Neural progenitor cell (in vitro differentiated cells): ENCODE results near the gene WNT6. TPM values are rescaled to one million over a fixed set of nuclear protein-coding genes. Genes with fewer than 3 reads are reported as not detected.

Source experiments
- DNase-seq: peaks from one replicate; pipeline ENCODE4 v3.0.0-alpha.2; 2016; ENCODE audit warnings: low spot score
- H2AFZ ChIP-seq: fragments of 200-600 bp; sonication (generic); replicated peaks from 2 replicates; pipeline ENCODE4 v1.6.1; 2016; ENCODE audit warnings: antibody characterized with exemption
- H3F3A ChIP-seq: fragments of 200-600 bp; sonication (generic); 2 replicates; pipeline ENCODE4 v1.6.1; 2016; ENCODE audit warnings: antibody characterized with exemption, low read depth
- H3K27ac ChIP-seq: fragments of 200-600 bp; sonication (generic); 2 replicates; pipeline ENCODE4 v1.5.1; 2016; ENCODE audit warnings: mild to moderate bottlenecking
- H3K27me3 ChIP-seq: fragments of 200-600 bp; sonication (generic); 2 replicates; pipeline ENCODE4 v1.6.1; 2016; ENCODE audit warnings: mild to moderate bottlenecking, moderate library complexity
- H3K36me3 ChIP-seq: fragments of 200-600 bp; sonication (generic); 2 replicates; pipeline ENCODE4 v1.5.1; 2016
- H3K4me1 ChIP-seq: fragments of 200-600 bp; sonication (generic); 2 replicates; pipeline ENCODE4 v1.6.1; 2016; ENCODE audit warnings: mixed run types
- H3K4me2 ChIP-seq: fragments of 200-600 bp; sonication (generic); 2 replicates; pipeline ENCODE4 v1.6.1; 2016
- H3K4me3 ChIP-seq: fragments of 200-600 bp; sonication (generic); 2 replicates; pipeline ENCODE4 v1.5.1; 2016
- H3K79me2 ChIP-seq: fragments of 200-600 bp; sonication (generic); 2 replicates; pipeline ENCODE4 v1.6.1; 2016; ENCODE audit warnings: low read depth
- H3K9ac ChIP-seq: fragments of 200-600 bp; sonication (generic); 2 replicates; pipeline ENCODE4 v1.6.1; 2016
- H3K9me3 ChIP-seq: fragments of 200-600 bp; sonication (generic); 2 replicates; pipeline ENCODE4 v1.5.1; 2016; ENCODE audit warnings: low read depth
- H4K20me1 ChIP-seq: fragments of 200-600 bp; sonication (generic); 2 replicates; pipeline ENCODE4 v1.6.1; 2016; ENCODE audit warnings: low read depth
- H3K27ac Mint-ChIP-seq: 3 replicates; pipeline ENCODE4 v1.8.0; 2021; ENCODE audit warnings: mixed read lengths
- H3K27me3 Mint-ChIP-seq: 2 replicates; pipeline ENCODE4 v1.8.0; 2022; ENCODE audit warnings: low read depth, mild to moderate bottlenecking, inconsistent platforms, moderate library complexity, mixed read lengths; ENCODE audit not compliant: insufficient read depth
- H3K36me3 Mint-ChIP-seq: 3 replicates; pipeline ENCODE4 v1.8.0; 2021; ENCODE audit warnings: mixed read lengths
- H3K4me1 Mint-ChIP-seq: 3 replicates; pipeline ENCODE4 v1.8.0; 2021; ENCODE audit warnings: mixed read lengths
- H3K4me3 Mint-ChIP-seq: 3 replicates; pipeline ENCODE4 v1.8.0; 2021; ENCODE audit warnings: mild to moderate bottlenecking, moderate library complexity, mixed read lengths
- H3K9me3 Mint-ChIP-seq: 3 replicates; pipeline ENCODE4 v1.8.0; 2020; ENCODE audit warnings: mixed read lengths
- EZH2 ChIP-seq: fragments of 200-600 bp; sonication (generic); IDR thresholded peaks from 2 replicates; pipeline ENCODE4 v1.6.1; 2017; ENCODE audit warnings: antibody characterized with exemption, mild to moderate bottlenecking, moderate library complexity
- EZH2phosphoT487 ChIP-seq: fragments of 200-600 bp; sonication (generic); IDR thresholded peaks from 2 replicates; pipeline ENCODE4 v1.6.1; 2017; ENCODE audit warnings: antibody characterized with exemption
- microRNA-seq: library from miRNA; unstranded; fragments of <30 nt; microRNA quantifications from one replicate; pipeline ENCODE4, GENCODE V29; 2016
- small RNA-seq: library from RNA; depleted of rRNA; stranded (forward); fragments of <200 nt; gene quantifications from one replicate; pipeline ENCODE3, GENCODE V24; 2015
- total RNA-seq: library from RNA; depleted of rRNA; stranded (reverse); fragments of >200 nt; gene quantifications from 2 replicates; pipeline ENCODE4 v1.2.3, GENCODE V29; 2015; ENCODE audit warnings: low replicate concordance
- TF ChIP-seq, protein P1 (sequence below): fragments of 200-600 bp; sonication (generic); IDR thresholded peaks from 2 replicates; pipeline ENCODE4 v1.5.1; 2017; ENCODE audit warnings: antibody characterized with exemption, mild to moderate bottlenecking

Gene WNT6
- total RNA-seq, 1 donor from 2014 or later, result not detected

DNA sequence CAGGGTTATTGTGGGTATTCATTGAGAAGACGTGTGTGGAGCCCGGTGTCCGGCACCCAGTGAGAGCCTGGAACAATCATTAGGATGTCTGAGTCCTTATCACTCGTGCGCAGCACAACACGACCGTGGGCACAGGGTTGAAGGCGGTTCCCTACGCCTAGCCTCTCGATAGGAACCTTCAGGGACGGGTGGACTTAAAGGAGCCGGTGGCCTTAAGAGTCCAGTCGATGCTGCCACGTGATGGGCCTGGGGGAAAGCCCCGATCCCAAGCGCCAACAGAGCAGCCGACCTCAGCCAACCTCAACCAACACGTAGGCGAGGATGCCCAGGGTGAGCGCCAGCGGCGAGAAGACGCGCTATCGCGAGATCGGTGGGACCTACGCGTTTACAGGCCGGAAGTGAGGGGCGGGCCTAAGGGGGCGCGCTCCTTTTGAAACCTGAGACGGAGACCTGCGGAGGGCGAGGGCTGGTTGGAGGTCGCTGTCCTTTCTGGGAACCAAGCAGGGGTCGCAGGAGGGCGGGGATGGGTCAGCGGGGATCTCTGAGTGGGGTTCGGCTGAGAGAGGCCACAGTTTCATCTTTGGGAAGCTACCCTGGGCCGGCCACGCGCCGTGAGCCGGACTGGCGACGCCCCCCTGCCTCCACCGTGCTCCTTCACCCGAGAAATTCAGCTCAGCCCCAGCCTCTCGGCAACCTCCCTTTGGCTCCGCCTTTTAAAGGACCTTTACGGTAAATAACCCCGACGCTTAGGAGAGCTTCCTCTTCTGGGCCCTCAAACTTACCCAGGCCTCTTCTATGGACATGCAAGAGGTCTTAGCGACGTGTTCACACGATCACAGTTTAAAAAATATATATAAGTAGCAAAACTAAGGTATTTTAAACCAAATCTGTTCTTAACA is 49.4 kb downstream of the WNT6 start:
- Mint-ChIP-seq H3K4me1 (peaks cover 22% of the 10 kb centered on the region), H3K4me3 (peak overlapping the region; percentile 89), H3K27ac (peak overlapping the region; percentile 79), H3K36me3 (peaks cover 2% of the 10 kb centered on the region), H3K27me3 (peaks cover 7% of the 10 kb centered on the region), H3K9me3 (no peaks in the 10 kb centered on the region)
- H3K4me2 ChIP-seq, result peak overlapping the region; percentile 92
- H3K27me3 ChIP-seq, result peaks cover 48% of the 10 kb centered on the region
- H3F3A ChIP-seq, result no peaks in the 10 kb centered on the region
- H3K36me3 ChIP-seq, result no peaks in the 10 kb centered on the region
- H2AFZ ChIP-seq, result peak overlapping the region; percentile 92
- no peaks in the 10 kb centered on the region for H3K9me3 ChIP-seq
- peaks cover 9% of the 10 kb centered on the region for H3K79me2 ChIP-seq
- H3K9ac ChIP-seq, result no peak overlapping the region
- DNase-seq, result peak; percentile 98
- no peaks in the 10 kb centered on the region for H4K20me1 ChIP-seq
- H3K4me3 ChIP-seq, result peak overlapping the region; percentile 79
- H3K4me1 ChIP-seq, result peaks cover 8% of the 10 kb centered on the region
- TF ChIP-seq, protein P1, sequence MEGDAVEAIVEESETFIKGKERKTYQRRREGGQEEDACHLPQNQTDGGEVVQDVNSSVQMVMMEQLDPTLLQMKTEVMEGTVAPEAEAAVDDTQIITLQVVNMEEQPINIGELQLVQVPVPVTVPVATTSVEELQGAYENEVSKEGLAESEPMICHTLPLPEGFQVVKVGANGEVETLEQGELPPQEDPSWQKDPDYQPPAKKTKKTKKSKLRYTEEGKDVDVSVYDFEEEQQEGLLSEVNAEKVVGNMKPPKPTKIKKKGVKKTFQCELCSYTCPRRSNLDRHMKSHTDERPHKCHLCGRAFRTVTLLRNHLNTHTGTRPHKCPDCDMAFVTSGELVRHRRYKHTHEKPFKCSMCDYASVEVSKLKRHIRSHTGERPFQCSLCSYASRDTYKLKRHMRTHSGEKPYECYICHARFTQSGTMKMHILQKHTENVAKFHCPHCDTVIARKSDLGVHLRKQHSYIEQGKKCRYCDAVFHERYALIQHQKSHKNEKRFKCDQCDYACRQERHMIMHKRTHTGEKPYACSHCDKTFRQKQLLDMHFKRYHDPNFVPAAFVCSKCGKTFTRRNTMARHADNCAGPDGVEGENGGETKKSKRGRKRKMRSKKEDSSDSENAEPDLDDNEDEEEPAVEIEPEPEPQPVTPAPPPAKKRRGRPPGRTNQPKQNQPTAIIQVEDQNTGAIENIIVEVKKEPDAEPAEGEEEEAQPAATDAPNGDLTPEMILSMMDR, result no peak
- peak; percentile 45 for TF ChIP-seq EZH2
- TF ChIP-seq EZH2phosphoT487, result peak; percentile 22
- H3K27ac ChIP-seq, result no peak overlapping the region

DNA sequence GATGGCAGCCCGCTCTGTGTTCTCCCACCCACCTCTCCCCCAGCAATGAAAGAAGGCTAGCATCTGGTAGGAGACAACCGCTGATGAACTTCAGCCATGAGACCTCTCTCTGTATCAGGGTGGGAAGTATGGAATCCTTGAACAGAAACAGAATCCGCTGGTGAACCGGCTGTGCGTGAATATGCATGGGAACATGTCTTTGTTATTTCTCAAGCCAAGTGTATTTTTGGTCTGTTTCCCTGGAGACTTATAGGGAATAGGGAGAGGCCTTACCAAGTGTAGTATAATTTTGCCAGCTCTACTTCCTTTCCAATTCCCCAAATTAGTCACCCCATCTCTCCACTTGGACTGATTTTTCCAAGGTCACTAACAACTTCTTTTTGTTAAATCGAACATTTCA is 51.1 kb downstream of the WNT6 start:
- no peak overlapping the region for H3K27ac ChIP-seq
- H3K27me3 Mint-ChIP-seq, result peaks cover 7% of the 10 kb centered on the region
- H3K79me2 ChIP-seq, result peaks cover 9% of the 10 kb centered on the region
- peak overlapping the region; percentile 90 for H3K27ac Mint-ChIP-seq
- no peak for DNase-seq
- no peaks in the 10 kb centered on the region for H3K9me3 Mint-ChIP-seq
- peaks cover 8% of the 10 kb centered on the region for H3K4me1 ChIP-seq
- peak overlapping the region; percentile 66 for H3K4me3 Mint-ChIP-seq
- H3F3A ChIP-seq, result no peaks in the 10 kb centered on the region
- H4K20me1 ChIP-seq, result no peaks in the 10 kb centered on the region
- no peak overlapping the region for H3K4me3 ChIP-seq
- H3K4me2 ChIP-seq, result no peak overlapping the region
- H3K27me3 ChIP-seq, result peaks cover 30% of the 10 kb centered on the region
- no peak overlapping the region for H3K9ac ChIP-seq
- H3K4me1 Mint-ChIP-seq, result peaks cover 22% of the 10 kb centered on the region
- H3K9me3 ChIP-seq, result no peaks in the 10 kb centered on the region
- TF ChIP-seq EZH2phosphoT487, result no peak
- TF ChIP-seq, protein P1, result no peak
- TF ChIP-seq EZH2, result no peak
- no peaks in the 10 kb centered on the region for H3K36me3 ChIP-seq
- H2AFZ ChIP-seq, result no peak overlapping the region
- H3K36me3 Mint-ChIP-seq, result peaks cover 2% of the 10 kb centered on the region

DNA sequence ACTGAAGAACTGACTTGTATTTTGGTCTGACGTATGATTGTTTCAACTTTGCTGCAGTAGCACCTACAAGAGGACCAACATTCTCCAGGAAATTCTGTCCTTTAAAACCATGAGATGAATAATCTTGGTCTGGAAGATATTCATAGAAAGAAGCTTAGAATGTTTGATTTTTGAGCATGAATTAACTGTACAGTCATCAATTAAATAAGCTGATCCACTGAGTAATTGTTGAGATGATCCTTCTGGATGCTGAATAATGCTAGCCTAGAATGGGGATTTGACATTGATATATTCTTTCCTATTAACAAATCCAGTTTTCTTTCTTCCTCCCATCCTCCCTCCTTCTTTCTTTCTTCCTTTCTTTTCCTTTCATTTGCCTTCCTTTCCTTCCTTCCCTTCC is 60.9 kb downstream of the WNT6 start:
- Mint-ChIP-seq H3K4me3 (no peak overlapping the region), H3K4me1 (no peaks in the 10 kb centered on the region), H3K27me3 (peaks cover 7% of the 10 kb centered on the region), H3K9me3 (peaks cover 13% of the 10 kb centered on the region), H3K27ac (no peak overlapping the region), H3K36me3 (peaks cover 12% of the 10 kb centered on the region)
- Histone ChIP-seq H3K4me1 (no peaks in the 10 kb centered on the region), H3K27ac (no peak overlapping the region), H3K9me3 (no peaks in the 10 kb centered on the region), H3K4me2 (no peak overlapping the region), H3K27me3 (peaks cover 9% of the 10 kb centered on the region), H3K9ac (no peak overlapping the region), H3K36me3 (no peaks in the 10 kb centered on the region), H3K4me3 (no peak overlapping the region), H3K79me2 (no peaks in the 10 kb centered on the region), H4K20me1 (peaks cover 3% of the 10 kb centered on the region), H2AFZ (no peak overlapping the region), H3F3A (no peaks in the 10 kb centered on the region)
- DNase-seq, result no peak
- TF ChIP-seq EZH2 (no peak), EZH2phosphoT487 (no peak)
- TF ChIP-seq, protein P1, result no peak

Small RNA genes within 50 kb of the gene (microRNA-seq; reads per million reads assigned to microRNA genes)
- gene MIR9500, result not detected

Small RNA genes within 50 kb of the gene (small RNA-seq; reads per million reads assigned to genes)
- not detected for gene RNU6-642P

Other genes with a start within 250 kb of the WNT6 start
- 3.3 and 13.5 TPM in 2 replicates for gene ZNF142, start 200.2 kb upstream of the WNT6 start, total RNA-seq
- 23.4 and 38.3 TPM in 2 replicates for gene BCS1L, start 200.1 kb upstream of the WNT6 start, total RNA-seq
- gene RNF25, start 187.8 kb upstream of the WNT6 start, total RNA-seq, result 9.6 and 18.5 TPM in 2 replicates
- gene STK36, start 187.7 kb upstream of the WNT6 start, total RNA-seq, result 51.6 and 61.4 TPM in 2 replicates
- 39.8 and 41.0 TPM in 2 replicates for gene TTLL4, start 149.0 kb upstream of the WNT6 start, total RNA-seq
- 0.11 and 0.43 TPM in 2 replicates for gene CYP27A1, start 77.7 kb upstream of the WNT6 start, total RNA-seq
- not detected in 2 replicates for gene PRKAG3, start 28.0 kb upstream of the WNT6 start, total RNA-seq
- gene WNT10A, start 21.0 kb downstream of the WNT6 start, total RNA-seq, result not detected in 2 replicates
- 0.09 TPM in 1 of 2 replicates, not detected in the other for gene CDK5R2, start 99.9 kb downstream of the WNT6 start, total RNA-seq
- gene FEV, start 125.4 kb downstream of the WNT6 start, total RNA-seq, result not detected in 2 replicates
- gene CRYBA2, start 133.6 kb downstream of the WNT6 start, total RNA-seq, result not detected in 2 replicates
- 0.22 and 0.80 TPM in 2 replicates for gene CFAP65, start 181.7 kb downstream of the WNT6 start, total RNA-seq
- gene IHH, start 201.1 kb downstream of the WNT6 start, total RNA-seq, result 0.06 TPM in 1 of 2 replicates, not detected in the other